HEK293 (cell line): ENCODE data around the gene C17orf100.

Experiments
- CTCF ChIA-PET: fragments of 350-600 bp; formaldehyde crosslinking; extraction: SDS; loops from one replicate; lab custom pipeline; 2021; ENCODE audit warnings: antibody characterized with exemption; lab: Yijun Ruan, JAX
- POLR2A ChIA-PET: fragments of 300-600 bp; formaldehyde crosslinking; extraction: SDS; loops from one replicate; lab custom pipeline; 2020; ENCODE audit warnings: antibody characterized with exemption, inconsistent platforms; lab: Yijun Ruan, JAX
- H3K27ac ChIP-seq: fragments of 200-500 bp; sonication (Bioruptor generic); 2 replicates; pipeline ENCODE4 v1.5.1; 2014; ENCODE audit warnings: low read depth, low read length, control low read depth, inconsistent platforms; ENCODE audit errors: extremely low read depth
- H3K36me3 ChIP-seq, 2 experiments: fragments of 200-500 bp in 1 of 2; sonication (Bioruptor generic) in 1 of 2; 1 replicate in 1 of 2; 2 replicates in 1 of 2; pipeline ENCODE4 v1.5.1; 2014 to 2017; ENCODE audit warnings: inconsistent platforms in 2 of 2, low read length in 2 of 2; ENCODE audit not compliant: control insufficient read depth in 2 of 2, insufficient read depth in 1 of 2
- H3K4me1 ChIP-seq: fragments of 200-500 bp; sonication (Bioruptor generic); 2 replicates; pipeline ENCODE4 v1.5.1; 2014; ENCODE audit warnings: mild to moderate bottlenecking, low read length, inconsistent platforms; ENCODE audit not compliant: control insufficient read depth, insufficient read depth
- H3K4me3 ChIP-seq: 2 replicates; pipeline ENCODE4 v1.5.1; 2011; ENCODE audit warnings: low read depth, mild to moderate bottlenecking, control low read depth, low read length, moderate library complexity
- H3K9me3 ChIP-seq: fragments of 200-500 bp; sonication (Bioruptor generic); 2 replicates; pipeline ENCODE4 v1.5.1; 2014; ENCODE audit warnings: low read depth, low read length, inconsistent platforms; ENCODE audit not compliant: control insufficient read depth, insufficient read depth
- ATF2 ChIP-seq: fragments of 450-650 bp; formaldehyde crosslinking; IDR thresholded peaks from 2 replicates; pipeline ENCODE4 v1.5.1; 2016; ENCODE audit warnings: missing biosample characterization, missing genetic modification characterization, low read depth
- KLF9 ChIP-seq: fragments of 450-650 bp; formaldehyde crosslinking; IDR thresholded peaks from 2 replicates; pipeline ENCODE4 v1.5.1; 2016; ENCODE audit warnings: missing biosample characterization, missing genetic modification characterization, low read depth
- MZF1 ChIP-seq: fragments of 450-650 bp; formaldehyde crosslinking; IDR thresholded peaks from 2 replicates; pipeline ENCODE4 v1.5.1; 2017; ENCODE audit warnings: missing biosample characterization, missing genetic modification characterization, borderline replicate concordance
- OSR2 ChIP-seq: fragments of 450-650 bp; formaldehyde crosslinking; IDR thresholded peaks from 2 replicates; pipeline ENCODE4 v1.5.1; 2016; ENCODE audit warnings: missing biosample characterization, missing genetic modification characterization
- SCRT1 ChIP-seq: fragments of 450-650 bp; formaldehyde crosslinking; IDR thresholded peaks from 2 replicates; pipeline ENCODE4 v1.5.1; 2016; ENCODE audit warnings: missing biosample characterization, missing genetic modification characterization, borderline replicate concordance
- ZFP3 ChIP-seq: fragments of 450-650 bp; formaldehyde crosslinking; IDR thresholded peaks from 2 replicates; pipeline ENCODE4 v1.5.1; 2016; ENCODE audit warnings: low read depth, missing biosample characterization, missing genetic modification characterization
- ZNF19 ChIP-seq: fragments of 450-650 bp; formaldehyde crosslinking; IDR thresholded peaks from 2 replicates; pipeline ENCODE4; 2016; ENCODE audit warnings: missing biosample characterization, missing genetic modification characterization, low read depth
- ZNF211 ChIP-seq: fragments of 450-650 bp; formaldehyde crosslinking; IDR thresholded peaks from 2 replicates; pipeline ENCODE4 v1.5.1; 2016; ENCODE audit warnings: low read depth, missing biosample characterization, missing genetic modification characterization
- ZNF335 ChIP-seq: fragments of 450-650 bp; formaldehyde crosslinking; conservative IDR thresholded peaks from 2 replicates; pipeline ENCODE4 v1.5.1; 2016; ENCODE audit warnings: missing biosample characterization, missing genetic modification characterization
- ZNF394 ChIP-seq: fragments of 450-650 bp; formaldehyde crosslinking; IDR thresholded peaks from 2 replicates; pipeline ENCODE4 v1.5.1; 2016; ENCODE audit warnings: missing biosample characterization, missing genetic modification characterization, mild to moderate bottlenecking, moderate library complexity, borderline replicate concordance
- ZNF585B ChIP-seq: fragments of 450-650 bp; formaldehyde crosslinking; IDR thresholded peaks from 2 replicates; pipeline ENCODE4 v1.5.1; 2016; ENCODE audit warnings: missing biosample characterization, missing genetic modification characterization
- ZNF707 ChIP-seq: fragments of 450-650 bp; formaldehyde crosslinking; IDR thresholded peaks from 2 replicates; pipeline ENCODE4 v1.5.1; 2016; ENCODE audit warnings: missing biosample characterization, missing genetic modification characterization
- ZNF792 ChIP-seq: fragments of 450-650 bp; formaldehyde crosslinking; IDR thresholded peaks from 2 replicates; pipeline ENCODE4 v1.5.1; 2016; ENCODE audit warnings: missing biosample characterization, missing genetic modification characterization
- TF ChIP-seq, protein P1 (sequence below): fragments of 450-650 bp; formaldehyde crosslinking; IDR thresholded peaks from 2 replicates; pipeline ENCODE4 v1.5.1; 2016; ENCODE audit warnings: missing biosample characterization, missing genetic modification characterization
- TF ChIP-seq, protein P2 (sequence below): fragments of 450-650 bp; IDR thresholded peaks from 2 replicates; pipeline ENCODE4 v1.5.1; 2018; ENCODE audit warnings: missing biosample characterization, mild to moderate bottlenecking, missing genetic modification characterization

The C17orf100 gene

DNA sequence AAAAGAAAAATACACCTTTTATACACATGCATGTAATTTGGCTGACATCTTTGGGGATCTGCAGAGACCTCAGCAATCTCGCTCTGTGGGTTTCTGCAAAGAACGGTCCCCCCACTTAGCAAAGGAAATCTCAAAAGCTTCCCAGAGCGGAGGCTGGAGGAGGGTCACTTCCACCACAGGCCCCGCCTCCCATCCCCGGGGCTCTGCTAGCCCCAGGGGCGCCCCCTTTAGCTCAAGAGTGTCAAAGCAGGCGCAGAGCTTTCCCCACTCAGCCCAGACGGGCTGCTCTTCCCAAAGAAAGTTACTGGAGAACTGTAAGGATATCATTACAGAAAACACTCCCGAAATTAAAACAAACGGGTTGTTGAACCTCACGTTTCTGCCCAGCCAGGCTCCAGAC is 50.2 kb downstream of the C17orf100 start:
- H3K9me3 ChIP-seq, result no peaks in the 10 kb centered on the region
- ChIA-PET POLR2A (no interaction called here), CTCF (interaction anchor here (0.5 to 3.1 kb wide), 25 partner anchors 10 to 646 kb away, joined by 3 to 16 read pairs (median 4); partner anchors contain the start of genes SLC13A5 and TXNDC17)
- TF ChIP-seq ZFP3 (tag by site-specific recombination) (no peak), OSR2 (no peak), ZNF211 (tag by site-specific recombination) (no peak), ZNF585B (tag by site-specific recombination) (no peak), ZNF335 (no peak), MZF1 (tag by site-specific recombination) (no peak), ATF2 (tag by site-specific recombination) (no peak), SCRT1 (no peak), ZNF707 (tag by site-specific recombination) (no peak), ZNF394 (tag by site-specific recombination) (no peak)
- TF ChIP-seq, protein P1, sequence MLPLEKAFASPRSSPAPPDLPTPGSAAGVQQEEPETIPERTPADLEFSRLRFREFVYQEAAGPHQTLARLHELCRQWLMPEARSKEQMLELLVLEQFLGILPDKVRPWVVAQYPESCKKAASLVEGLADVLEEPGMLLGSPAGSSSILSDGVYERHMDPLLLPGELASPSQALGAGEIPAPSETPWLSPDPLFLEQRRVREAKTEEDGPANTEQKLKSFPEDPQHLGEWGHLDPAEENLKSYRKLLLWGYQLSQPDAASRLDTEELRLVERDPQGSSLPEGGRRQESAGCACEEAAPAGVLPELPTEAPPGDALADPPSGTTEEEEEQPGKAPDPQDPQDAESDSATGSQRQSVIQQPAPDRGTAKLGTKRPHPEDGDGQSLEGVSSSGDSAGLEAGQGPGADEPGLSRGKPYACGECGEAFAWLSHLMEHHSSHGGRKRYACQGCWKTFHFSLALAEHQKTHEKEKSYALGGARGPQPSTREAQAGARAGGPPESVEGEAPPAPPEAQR (tag by site-specific recombination), result no peak
- TF ChIP-seq, protein P2, sequence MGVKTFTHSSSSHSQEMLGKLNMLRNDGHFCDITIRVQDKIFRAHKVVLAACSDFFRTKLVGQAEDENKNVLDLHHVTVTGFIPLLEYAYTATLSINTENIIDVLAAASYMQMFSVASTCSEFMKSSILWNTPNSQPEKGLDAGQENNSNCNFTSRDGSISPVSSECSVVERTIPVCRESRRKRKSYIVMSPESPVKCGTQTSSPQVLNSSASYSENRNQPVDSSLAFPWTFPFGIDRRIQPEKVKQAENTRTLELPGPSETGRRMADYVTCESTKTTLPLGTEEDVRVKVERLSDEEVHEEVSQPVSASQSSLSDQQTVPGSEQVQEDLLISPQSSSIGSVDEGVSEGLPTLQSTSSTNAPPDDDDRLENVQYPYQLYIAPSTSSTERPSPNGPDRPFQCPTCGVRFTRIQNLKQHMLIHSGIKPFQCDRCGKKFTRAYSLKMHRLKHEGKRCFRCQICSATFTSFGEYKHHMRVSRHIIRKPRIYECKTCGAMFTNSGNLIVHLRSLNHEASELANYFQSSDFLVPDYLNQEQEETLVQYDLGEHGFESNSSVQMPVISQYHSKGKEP (tag by site-specific recombination), result no peak
- H3K4me1 ChIP-seq, result no peaks in the 10 kb centered on the region; the same call in 1 of the 2 replicates
- no peak overlapping the region for H3K27ac ChIP-seq
- no peaks in the 10 kb centered on the region for H3K36me3 ChIP-seq
- no peak overlapping the region for H3K4me3 ChIP-seq

DNA sequence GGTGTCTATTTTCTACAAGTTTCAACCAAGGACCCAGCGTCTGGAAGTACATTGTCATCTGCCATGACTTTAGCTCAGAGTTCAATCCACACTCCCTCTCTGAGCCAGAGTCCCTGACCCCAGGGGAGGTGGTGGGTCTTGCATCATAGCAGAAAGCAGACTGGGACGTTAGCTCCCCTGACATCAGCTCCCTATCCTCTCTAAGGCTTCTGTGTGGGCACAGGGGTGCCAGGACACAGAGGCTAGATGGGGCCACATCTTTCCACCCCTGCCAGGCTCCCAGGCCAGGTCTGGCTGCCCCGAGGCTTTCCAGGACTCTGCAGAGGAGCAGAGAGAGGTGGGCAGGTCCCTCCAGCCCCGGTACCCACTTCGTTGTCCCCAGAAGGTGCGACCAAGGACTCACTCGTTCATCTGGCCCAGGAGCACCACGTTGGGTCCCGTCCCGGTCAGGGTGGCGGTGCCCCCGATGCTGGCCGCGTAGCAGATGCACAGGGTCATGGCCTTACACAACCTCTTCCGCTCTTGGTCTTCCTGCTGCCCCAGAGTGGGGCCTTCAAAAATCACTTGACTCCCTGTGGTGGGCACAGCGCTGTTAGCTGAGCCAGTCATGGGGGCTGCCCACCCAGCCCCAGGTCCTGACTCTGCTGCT is 51.1 kb downstream of the C17orf100 start:
- Histone ChIP-seq H3K4me3 (no peak overlapping the region), H3K27ac (no peak overlapping the region), H3K4me1 (no peaks in the 10 kb centered on the region; the same call in 1 of the 2 replicates), H3K36me3 (no peaks in the 10 kb centered on the region), H3K9me3 (no peaks in the 10 kb centered on the region)
- no peak for TF ChIP-seq ZNF792
- no peak for TF ChIP-seq ZNF19 (tag by site-specific recombination)
- TF ChIP-seq KLF9 (tag by site-specific recombination), result no peak
- ChIA-PET POLR2A (no interaction called here), CTCF (interaction anchor here (0.6 to 3.1 kb wide), 11 partner anchors 11 to 301 kb away, joined by 3 to 16 read pairs (median 4); partner anchors contain the start of genes SLC13A5 and TXNDC17)
